DMS79 (cell line): Measurements from ENCODE around the gene STX16.
A peak's percentile ranks its signal among the peaks of the same experiment; 100 is the strongest.

Experiments used
- DNase-seq: peaks from one replicate; lab custom pipeline; 2025; lab: John Stamatoyannopoulos, UW

The STX16 gene

DNA sequence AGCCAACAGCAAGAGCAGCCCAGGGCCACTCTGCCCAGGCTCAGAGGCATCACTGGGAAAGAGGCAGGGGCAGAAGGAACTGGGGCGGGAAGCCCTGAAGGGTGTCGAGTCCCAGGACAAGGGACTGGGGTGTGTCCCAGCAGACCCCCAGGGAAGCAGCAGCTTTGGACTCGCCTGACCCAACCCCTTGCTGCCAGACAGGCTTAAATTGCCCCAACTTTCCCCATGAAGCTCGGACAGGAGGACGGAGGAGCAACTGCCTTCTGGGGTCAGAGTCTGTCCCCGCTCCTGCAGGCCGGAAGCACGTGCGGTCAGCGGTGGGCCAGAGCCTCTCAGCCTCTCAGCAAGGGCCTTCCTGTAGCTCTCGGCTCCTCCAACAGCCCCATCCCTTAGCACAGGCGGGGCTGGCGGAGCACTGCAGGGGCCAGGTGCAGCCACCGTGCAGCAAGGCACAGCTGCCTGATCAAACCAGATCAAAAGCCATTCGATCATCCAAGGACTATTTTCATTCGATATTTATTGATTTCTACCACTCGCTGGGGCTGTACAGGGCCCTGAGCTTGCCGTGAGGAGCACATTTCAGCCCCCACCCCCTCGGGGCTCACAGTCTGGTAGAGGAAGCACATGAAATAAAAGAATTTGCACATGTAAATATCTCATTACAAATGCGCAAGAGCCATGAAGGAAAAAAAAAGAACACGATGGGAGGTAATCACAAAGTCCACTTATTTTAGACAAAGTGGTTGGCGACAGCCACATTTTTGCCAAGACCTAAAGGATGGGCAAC is 31.8 kb upstream of the STX16 start:
- DNase-seq, result no peak

DNA sequence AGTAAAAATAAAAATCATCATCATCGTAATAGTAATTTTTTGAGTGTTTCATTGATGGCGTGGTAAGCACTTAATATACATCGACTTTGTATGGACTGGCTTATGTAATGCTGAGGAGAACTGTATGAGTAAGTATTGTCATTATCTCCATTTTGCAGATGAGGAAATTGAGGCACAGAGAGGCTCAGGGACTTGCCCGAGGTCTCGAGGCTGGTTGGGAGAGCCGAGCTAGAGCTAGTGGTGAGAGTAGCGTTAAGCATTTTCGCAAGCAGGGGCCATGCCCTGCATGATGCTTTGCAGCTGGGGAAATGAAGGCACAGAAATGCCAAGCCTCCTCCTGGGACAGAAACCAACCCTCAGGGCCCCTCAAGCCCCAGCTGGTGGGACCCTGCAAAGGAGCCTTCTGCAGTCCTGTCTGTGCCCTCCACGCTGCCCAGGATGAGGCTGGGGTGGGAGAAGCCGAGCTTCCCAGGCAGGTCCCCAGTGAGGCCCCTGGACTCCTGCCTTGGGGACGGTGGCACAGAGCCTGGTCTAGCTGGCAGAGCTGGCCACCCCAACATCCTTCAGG is 31.1 kb upstream of the STX16 start:
- DNase-seq, result no peak

DNA sequence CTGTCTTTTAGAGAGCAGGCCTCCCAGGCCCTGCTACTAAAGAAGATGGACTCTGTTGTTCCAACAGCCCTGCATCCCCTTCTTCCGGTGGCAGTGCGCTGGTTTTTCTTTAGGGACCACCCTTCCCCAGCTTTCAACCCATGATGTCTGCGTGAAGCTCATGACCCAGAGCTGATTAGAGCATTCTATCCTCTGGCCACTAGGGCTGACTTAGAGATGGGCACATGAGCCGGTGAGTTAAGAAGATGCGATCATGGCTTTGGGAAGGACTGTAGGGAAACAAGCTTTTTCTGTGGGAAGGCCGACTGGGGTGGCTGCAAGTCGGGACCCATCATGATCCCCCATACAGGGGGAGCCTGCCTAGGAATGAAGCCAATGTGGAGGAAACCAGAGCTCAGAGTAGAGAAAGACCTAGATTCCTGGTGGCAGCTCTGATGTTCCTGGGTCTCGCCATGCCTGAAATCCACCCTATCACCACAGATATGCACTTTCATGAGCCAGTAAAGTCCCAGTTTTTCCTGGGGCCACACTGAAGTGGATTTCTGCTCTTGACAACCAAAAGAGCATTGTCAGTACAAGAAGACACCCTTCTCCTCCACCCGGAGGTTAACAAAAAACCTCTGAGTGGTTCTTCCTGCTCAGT is 29.1 kb upstream of the STX16 start:
- DNase-seq, result no peak

DNA sequence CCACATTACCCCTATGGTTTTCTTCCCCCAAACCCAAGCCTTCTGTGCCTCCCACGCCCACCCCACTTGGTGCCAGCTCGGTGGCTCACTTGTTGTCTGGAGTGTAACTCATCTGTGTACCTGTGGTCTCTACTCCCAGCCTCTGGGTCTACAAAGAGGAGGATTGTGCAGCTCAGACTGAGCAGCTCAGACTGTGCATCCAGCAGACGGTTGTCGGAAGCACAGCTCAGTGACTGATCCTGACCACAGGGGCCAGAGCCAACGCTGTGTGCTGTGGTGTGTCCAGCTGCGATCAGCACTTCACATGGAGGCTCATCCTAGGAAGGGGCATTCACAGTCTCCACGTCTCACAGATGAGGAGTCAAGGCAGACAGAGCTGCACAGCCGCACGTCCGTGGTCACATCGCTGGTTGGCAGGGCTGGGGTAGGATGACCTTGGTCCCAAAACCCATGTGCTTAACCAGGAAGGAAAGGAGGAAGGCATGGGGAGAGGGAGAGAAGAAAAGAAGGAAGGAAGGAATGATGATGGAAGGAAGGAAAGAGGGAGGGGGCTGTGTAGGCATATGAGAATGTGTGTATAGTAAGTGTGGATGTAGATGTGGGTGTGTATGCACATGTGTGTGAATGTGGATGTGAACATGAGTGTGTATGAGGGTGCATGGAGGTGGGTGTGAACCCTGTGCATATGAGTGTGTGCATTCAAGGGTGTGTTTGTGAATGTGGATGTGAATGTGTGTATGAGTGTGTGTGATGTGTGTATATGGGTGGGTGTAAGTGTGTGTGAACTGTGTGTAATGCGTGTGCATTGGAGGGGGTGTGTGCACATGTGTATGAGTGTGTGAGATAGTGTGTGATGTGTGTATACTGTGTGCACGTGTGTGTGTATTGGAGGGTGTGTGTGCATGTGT is 28.2 kb upstream of the STX16 start:
- no peak for DNase-seq

DNA sequence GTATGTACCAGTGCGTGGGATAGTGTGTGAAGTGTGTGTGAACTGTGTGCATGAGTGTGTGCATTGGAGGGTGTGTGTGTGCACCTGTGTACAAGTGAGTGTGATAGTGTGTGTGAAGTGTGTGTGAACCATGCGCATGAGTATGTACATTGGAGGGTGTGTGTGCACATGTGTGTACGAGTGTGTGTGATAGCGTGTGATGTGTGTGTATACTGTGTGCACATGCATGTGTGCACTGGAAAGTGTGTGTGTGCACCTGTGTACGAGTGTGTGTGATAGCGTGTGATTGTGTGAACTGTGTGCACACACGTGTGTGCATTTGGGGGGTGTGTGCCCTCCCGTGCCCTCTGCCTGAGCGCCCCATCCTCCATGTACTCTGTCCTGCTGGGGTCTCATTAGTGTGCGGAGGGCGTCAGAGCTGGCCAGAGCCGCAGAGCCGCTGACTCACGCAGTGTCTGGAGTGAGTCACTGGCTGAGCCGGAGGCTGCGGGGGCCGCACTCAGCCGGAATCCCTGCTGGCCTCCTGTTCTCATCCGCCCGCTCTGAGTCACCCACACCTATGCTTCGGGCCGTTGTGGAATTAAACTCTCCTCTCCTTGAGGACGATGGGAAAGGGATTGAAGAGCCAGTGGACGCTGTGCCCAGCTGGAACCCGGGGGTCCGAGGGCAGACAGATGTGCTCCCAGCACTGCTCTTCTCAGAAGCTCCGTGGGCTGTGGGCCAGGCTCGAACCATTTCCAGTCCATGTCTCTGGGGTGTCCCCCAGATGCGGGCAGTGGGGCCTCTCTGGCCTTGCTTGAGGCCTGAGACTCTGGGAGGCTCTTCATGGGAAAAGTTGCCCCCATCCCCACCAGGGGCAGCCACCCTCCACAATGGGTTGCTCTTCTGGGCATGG is 27.3 kb upstream of the STX16 start:
- DNase-seq, result no peak

DNA sequence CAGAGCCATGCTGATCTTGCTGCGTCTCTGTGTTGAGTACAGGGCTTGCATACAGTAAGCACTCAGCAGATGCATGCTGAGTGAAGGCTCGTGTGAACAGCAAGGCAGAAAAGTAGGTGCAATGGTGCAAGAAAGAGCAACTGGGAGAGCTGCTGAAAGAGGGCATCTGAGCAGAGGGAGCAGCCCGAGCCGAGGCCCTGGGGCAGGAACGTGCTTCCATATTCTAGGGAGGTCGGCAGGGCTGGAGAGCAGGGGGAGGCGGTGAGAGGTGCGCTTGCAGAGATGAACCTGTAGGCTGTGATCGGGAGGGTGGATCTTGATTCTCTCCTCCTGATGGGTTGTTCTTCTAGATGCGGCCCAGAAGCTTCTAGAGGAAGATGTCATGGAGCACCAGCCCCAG is 26.4 kb upstream of the STX16 start:
- DNase-seq, result no peak

DNA sequence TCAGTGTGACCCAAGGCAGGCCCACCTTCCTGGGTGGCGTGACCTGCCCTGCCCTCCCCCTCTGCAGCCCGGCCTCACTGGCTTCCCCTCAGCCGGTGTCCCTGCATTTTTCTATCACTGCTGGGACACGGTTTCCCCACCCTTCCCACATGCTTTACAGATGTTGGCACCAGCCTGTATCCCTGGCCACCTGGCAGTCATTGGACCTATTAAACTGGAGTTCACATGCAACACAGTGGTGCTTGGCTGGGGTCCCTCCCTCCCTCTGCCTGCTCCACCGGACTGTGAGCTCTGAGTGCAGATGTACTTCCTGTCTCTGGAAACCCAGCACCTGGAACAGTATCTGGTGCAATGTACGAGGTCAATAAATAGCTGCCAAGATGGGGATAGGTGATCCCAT is 25.5 kb upstream of the STX16 start:
- DNase-seq, result no peak

DNA sequence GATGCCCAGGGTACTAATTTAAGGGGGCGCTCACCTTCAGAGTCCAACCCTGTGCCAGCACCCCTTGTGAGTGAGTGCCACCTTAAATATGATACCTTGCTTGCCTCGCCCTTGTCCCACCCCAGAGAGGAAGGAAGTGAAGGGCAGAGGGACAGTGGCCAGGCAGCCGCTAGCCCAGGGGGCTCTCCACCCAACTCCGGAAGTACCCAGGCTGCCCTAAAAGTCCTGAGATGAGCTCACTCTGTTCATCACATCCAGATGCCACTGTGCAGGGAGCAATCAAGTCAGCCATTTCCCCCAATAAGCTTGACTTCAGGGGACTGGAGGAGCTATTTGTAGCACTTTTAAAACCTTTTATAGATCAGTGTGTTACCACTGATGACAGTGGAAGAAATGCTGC is 25.0 kb upstream of the STX16 start:
- DNase-seq, result no peak

DNA sequence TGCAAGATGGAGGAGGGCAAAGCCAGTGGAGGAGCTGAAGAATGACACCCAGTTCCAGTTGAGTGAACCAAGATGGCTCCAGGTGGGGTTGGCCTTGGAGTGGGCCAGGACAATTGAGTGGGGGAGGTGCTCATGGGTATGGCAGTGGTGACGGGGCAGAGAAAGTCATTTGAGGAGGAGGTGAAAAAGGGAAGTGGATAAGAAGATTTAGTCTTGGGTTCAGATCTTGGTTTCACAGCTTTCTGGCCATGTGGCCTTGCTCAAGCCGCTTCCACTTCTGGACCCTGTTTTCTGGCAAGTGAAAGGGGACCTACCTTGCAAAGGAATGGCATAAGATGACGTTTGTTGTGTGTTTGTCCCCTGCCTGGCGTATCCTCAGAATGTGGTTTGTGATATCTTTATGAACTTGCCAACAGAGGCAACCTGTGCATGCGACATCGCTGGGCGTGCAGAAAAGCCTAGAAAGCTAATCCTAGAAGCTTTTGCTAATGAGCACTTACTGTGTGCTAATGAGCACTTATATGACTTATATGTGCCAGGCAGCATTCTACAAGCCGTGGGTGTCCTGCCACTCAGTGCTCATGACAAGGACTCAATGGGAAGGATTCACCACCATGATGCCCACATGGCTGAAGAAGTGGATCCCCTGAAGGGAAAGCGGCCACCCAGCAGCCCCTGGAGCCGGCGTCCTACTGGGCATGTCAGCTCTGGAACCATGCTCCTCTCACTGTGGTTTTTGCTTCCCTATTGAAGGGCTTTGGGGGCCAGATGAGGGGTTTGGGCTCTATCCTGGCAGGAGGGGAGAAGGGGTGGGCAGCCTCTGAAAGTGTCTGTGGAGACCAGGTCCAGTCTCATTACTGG is 23.6 kb upstream of the STX16 start:
- DNase-seq, result no peak

DNA sequence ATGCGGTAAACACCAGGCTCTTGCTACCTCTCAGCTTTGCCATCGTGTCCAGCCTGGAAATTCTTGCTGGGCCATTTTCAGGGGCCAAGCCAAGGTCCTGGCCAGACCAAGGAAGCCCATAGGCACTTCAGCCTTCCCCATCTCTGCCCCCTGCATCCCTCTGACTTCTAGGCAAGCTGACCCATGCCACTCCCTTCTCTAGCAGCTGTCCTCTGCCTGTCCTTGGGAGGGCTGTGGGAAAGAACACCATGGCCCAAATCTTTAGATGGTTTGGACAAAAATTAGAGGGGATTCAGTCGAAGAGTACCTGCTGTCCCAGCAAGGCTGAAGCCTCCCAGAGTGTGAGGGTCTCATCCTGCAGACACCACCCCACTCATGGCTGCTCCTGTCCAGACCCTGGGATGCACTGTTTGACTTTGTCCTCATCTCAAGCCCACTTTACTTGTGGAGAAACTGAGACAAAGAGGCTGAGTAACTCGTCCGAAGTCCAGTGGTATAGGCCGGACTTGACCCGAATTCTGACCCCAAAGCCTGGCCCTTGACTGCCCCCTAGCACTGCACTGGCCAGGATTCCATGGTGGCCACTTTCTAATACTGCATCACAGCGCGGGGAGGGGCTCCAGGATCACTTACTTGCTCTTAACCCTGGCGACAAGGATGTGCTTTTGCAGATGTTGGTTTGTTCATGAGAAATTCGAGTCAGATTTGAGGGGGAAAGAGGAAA is 22.4 kb upstream of the STX16 start:
- no peak for DNase-seq

DNA sequence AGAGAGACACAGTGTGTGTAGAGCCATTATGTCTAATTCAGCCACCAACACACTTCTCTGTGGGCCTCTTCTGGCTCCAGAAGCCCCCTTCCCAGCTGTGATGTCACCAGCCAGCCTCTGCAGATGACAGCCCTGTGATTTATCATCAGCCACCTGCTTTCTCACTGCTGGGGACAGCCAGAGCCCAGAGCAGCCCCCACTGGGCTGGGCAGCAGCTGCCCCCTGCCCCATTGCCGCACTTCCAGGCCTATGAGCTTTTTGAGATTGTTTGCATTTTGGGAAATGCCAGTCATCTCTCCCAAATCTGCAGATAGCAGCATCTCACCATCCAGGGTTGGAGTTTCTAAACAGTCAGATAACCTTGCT is 21.9 kb upstream of the STX16 start:
- DNase-seq, result no peak

DNA sequence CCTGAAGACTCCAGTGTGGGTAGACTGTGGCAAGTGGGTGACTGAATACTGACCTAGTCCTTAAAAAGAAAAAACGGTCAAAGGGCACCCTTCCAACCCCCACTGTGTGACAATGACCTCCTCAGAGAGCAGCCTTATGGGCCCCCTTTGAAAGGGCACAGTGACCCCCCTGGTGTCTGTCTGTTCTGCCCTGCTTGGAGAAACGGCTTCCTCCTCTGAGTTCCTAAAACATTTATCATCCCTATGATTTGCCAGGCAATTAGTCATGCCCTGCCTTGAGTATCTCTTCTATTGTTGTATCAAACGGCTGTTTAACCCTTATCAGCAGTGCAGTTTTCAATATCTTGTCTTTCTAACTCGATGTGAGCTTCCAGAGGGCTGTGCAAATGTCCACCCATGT is 21.0 kb upstream of the STX16 start:
- DNase-seq, result no peak

DNA sequence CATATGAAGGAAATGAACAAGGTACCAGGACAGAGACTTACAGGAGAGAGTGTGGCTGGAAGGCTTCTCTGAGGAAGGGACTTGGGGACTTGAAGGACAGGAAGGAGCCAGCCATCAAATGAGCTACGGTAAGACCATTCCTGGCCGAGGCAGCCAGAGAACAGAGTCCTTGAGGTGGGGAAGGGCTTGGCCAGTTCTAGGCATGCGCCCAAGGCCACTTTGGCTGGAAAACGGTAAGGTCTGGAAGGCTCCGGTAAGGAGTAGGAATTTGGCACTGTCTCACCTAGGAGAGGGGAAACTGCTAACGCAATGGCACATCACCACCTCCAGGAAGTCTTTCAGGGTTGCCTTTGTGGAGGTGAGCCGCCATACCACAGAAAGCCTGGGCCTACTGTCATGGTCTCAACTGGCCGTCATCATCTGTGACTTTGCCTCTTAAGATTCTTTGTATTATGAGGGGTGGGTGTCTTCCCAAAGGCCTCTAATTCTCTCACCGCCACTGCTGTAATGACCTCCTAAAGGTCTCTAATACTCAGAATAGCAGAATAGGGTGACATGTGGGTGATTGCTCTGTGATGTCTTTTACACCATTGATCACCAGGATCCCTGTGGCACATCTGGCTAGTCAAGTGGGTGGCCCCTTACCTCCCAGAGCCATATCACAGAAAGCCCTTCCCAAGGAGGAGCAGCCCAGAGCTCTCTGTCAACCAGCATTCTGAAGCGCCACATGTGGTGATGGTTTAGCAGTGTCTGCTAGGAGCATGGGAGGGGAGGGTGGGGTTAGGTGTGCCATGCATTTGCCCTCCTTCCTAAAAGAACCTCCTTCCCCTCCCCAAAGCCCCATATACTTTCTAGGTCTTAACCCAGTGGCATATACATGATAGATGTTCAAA is 17.7 kb upstream of the STX16 start:
- no peak for DNase-seq

DNA sequence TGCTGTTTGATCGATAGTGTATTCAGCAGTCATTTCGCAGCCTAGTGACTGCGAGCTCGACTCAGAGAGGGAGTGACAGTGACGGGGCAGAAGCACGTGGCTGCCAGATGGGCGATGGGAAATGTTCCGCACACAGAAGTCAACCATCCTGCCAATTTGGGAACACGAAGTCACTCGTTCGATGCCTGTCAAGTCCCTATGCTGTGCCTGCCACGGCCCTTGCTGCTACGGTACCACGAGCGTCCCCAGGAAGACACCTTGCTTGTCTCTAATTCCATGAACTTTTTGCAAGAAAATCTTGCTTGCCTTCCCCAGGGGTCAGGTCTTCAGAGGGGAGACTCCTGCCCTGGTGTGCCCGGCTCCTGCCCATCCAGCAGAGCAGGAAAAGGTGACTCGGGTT is 17.0 kb upstream of the STX16 start:
- no peak for DNase-seq

DNA sequence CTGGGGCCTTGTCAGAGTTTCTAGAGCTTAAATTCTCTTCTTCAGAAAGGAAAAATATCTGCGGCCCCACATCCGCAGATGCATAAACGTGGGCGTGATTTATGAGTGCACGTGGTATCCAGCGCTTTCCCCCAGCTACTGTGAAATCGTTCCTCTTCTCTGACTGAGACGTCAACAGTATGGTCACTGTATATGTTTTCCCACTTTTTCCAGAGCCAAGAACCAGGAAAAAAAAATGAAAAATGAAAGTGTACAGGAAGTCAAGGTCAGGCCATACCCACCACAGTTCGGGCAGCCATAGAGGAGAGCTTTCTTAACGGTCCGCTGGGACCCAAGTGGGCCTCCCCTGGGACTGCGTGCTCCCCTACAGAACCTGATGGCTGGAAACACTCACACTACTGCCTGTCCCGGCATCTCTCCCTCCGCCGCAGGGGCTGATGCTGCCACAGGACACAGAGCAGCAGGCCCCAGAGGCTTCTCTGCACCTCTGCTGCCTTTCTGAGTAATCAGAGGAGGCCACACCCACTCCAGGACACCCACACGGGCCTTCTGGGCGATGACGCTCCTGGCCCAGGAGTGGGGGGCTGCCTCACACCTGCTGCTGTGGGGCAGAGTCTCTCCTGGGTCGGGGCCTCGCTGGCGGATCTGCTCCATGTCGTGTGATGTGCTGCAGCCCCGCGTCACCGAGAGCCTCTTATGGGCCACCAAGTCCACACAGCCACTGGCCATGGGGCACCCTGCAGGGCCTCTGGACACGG is 16.4 kb upstream of the STX16 start:
- DNase-seq, result peak; percentile 43

DNA sequence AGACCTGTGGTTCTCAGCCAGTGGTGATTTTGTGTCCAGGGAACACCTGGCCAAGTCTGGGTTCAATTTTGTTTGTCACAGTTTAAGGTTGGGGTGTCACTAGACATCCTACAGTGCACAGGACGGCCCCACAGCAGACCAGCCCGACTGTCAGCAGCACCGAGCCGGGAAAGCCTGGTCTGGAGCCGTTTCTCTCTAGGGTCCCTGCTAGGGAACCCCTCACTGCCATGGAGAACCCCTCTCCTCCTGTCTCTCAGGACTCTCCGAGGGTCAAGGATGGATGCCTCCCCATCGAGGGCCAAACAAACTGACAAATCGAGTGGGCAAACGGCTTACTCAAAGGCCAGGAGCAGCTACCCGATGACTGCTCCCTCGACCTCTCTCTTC is 15.8 kb upstream of the STX16 start:
- DNase-seq, result no peak

DNA sequence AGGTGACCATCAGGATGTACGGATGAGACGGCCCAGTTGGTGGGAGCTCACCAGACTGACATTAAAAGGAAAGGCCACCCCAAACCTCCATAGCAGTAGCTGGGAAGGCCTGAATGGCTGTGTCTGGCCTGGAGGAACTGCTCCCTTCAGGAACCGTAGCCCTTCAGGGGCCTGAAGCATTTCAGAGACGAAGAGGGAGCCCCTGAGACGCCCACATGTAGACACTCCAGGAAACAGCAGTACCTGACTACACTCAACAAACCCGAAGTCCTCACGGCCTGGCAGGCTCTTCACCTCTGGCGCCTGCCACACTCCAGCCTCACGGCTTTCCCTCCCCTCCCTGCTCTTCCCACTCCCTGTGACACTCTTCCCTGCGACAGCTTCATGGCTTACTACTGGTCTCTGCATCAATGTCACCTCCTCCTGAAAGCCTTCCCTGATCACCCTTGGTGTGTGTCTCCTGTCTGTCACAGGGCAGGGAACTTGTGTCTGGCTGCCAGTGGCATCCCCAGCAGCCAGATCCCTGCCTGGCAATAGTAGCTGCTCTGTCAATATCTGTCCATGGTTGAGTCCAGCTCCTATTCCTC is 14.6 kb upstream of the STX16 start:
- no peak for DNase-seq

DNA sequence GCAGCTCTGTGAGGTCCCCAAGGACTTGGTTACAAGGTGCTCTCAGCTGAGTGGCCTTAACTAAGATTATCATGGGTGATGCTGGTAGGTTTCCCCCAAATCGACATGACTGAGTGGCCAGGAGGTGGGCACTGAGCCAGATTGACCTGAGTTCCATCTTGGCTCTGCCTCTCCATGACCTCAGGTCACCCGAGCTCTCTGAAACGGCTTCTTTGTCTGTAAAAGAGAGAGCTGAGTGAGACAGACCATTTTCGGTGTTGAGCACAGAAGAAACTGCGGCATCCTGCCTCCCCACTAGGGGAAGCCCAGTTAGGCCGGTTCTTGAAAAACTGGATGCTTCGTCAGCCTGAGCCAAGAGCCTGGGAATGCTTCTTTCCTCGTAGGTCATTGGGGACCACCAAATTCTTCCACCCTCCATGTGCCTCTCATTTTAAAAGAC is 14.1 kb upstream of the STX16 start:
- no peak for DNase-seq
